Keratinocyte (primary cell): Measurements from ENCODE around the gene L1CAM. TPM values are rescaled to one million over a fixed set of nuclear protein-coding genes. Genes with fewer than 3 reads are reported as not detected.

Source experiments
- DNase-seq: peaks from one replicate; pipeline ENCODE4 v3.0.0-alpha.2; 2011; ENCODE audit warnings: low read depth, missing footprints, low spot score
- FAIRE-seq: peaks from 2 replicates; lab custom pipeline; 2011; peaks lifted over from hg19 to GRCh38; lab: Jason Lieb, UNC
- H2AFZ ChIP-seq: 2 replicates; pipeline ENCODE4 v1.6.0; 2012; ENCODE audit warnings: low read length, control low read depth, inconsistent platforms; ENCODE audit not compliant: control insufficient read depth
- H3K27ac ChIP-seq: 2 replicates; pipeline ENCODE4 v1.5.1; 2011; ENCODE audit warnings: low read length; ENCODE audit not compliant: control insufficient read depth, insufficient read depth
- H3K27me3 ChIP-seq: 3 replicates; pipeline ENCODE4 v1.6.0; 2011; ENCODE audit warnings: low read length; ENCODE audit not compliant: control insufficient read depth, insufficient read depth; ENCODE audit errors: extremely low read depth
- H3K36me3 ChIP-seq, 2 experiments: 2 replicates in 1 of 2; 3 replicates in 1 of 2; pipeline ENCODE4 v1.5.1; 2011; ENCODE audit warnings: low read length in 2 of 2, mild to moderate bottlenecking in 1 of 2; ENCODE audit not compliant: control insufficient read depth in 2 of 2, insufficient read depth in 2 of 2; ENCODE audit errors: extremely low read depth in 1 of 2
- H3K4me1 ChIP-seq: 3 replicates; pipeline ENCODE4 v1.5.1; 2011; ENCODE audit warnings: low read length; ENCODE audit not compliant: control insufficient read depth, insufficient read depth; ENCODE audit errors: extremely low read depth
- H3K4me2 ChIP-seq: 3 replicates; pipeline ENCODE4 v1.6.0; 2011; ENCODE audit warnings: low read depth, low read length; ENCODE audit not compliant: control insufficient read depth, insufficient read depth; ENCODE audit errors: extremely low read depth
- H3K4me3 ChIP-seq, 3 experiments: fragments of 200-600 bp in 1 of 3; sonication (generic) in 1 of 3; 2 replicates in 2 of 3; 3 replicates in 1 of 3; pipeline ENCODE4 v1.5.1; 2011 to 2016; ENCODE audit warnings: low read length in 3 of 3, mild to moderate bottlenecking in 3 of 3, control low read depth in 2 of 3, inconsistent platforms in 1 of 3, low read depth in 1 of 3, mixed read lengths in 1 of 3, mixed run types in 1 of 3, moderate library complexity in 1 of 3; ENCODE audit not compliant: control insufficient read depth in 2 of 3, insufficient read depth in 2 of 3; ENCODE audit errors: extremely low read depth in 1 of 3
- H3K79me2 ChIP-seq: 2 replicates; pipeline ENCODE4 v1.6.0; 2012; ENCODE audit warnings: low read length; ENCODE audit not compliant: control insufficient read depth, insufficient read depth
- H3K9ac ChIP-seq: 3 replicates; pipeline ENCODE4 v1.6.0; 2011; ENCODE audit warnings: low read length; ENCODE audit not compliant: control insufficient read depth, insufficient read depth; ENCODE audit errors: extremely low read depth
- H3K9me1 ChIP-seq: 3 replicates; pipeline ENCODE4 v1.6.0; 2011; ENCODE audit warnings: low read length; ENCODE audit not compliant: control insufficient read depth, insufficient read depth; ENCODE audit errors: extremely low read depth
- H3K9me3 ChIP-seq: 2 replicates; pipeline ENCODE4 v1.5.1; 2012; ENCODE audit warnings: low read depth, low read length; ENCODE audit not compliant: control insufficient read depth
- H4K20me1 ChIP-seq: 3 replicates; pipeline ENCODE4 v1.6.0; 2011; ENCODE audit warnings: low read length; ENCODE audit not compliant: control insufficient read depth, insufficient read depth; ENCODE audit errors: extremely low read depth
- EZH2 ChIP-seq: IDR thresholded peaks from one replicate; pipeline ENCODE4 v1.6.1; 2012; ENCODE audit warnings: inconsistent platforms, mild to moderate bottlenecking, low read length, moderate library complexity
- dilution Hi-C: fragments of 300-500 bp; cut with MboI; formaldehyde crosslinking; loops from one replicate; pipeline ENCODE4 v1.7.0; 2020; ENCODE audit warnings: low sequenced_read_pairs; ENCODE audit not compliant: extremely low pct_ligation_motif_present
- polyA plus RNA-seq, 5 experiments: library from polyadenylated mRNA; depleted of rRNA in 3 of 5; stranded (reverse) in 3 of 5; stranded (forward) in 1 of 5; unstranded in 1 of 5; fragments of >200 nt; gene quantifications; 1 replicate in 1 of 5; 2 replicates in 3 of 5; 3 replicates in 1 of 5; pipeline versions ENCODE4 v1.2.1 to v1.2.3, GENCODE V29; 2011 to 2012; ENCODE audit warnings: missing spikeins in 2 of 5, low read depth in 1 of 5, low replicate concordance in 1 of 5
- TF ChIP-seq, protein P1 (sequence below), 3 experiments: IDR thresholded peaks in 1 of 3; conservative IDR thresholded peaks in 1 of 3; optimal IDR thresholded peaks in 1 of 3; 2 replicates in 2 of 3; 3 replicates in 1 of 3; pipeline versions ENCODE3 to v1.5.1; 2011; ENCODE audit warnings: low read length in 3 of 3, mild to moderate bottlenecking in 3 of 3, moderate library complexity in 2 of 3, control low read depth in 1 of 3, inconsistent platforms in 1 of 3; ENCODE audit not compliant: insufficient read depth in 2 of 3; ENCODE audit errors: extremely low read depth in 1 of 3

Gene L1CAM
- polyA plus RNA-seq, 1 donor (not counting 4 experiments of a cell fraction or from before 2014, with no cell fraction given), result 18.2 TPM

GRCh38 chrX:153862369-153863250, 23.4 kb downstream of the L1CAM start:
- H3K36me3 ChIP-seq, result peaks cover 0 to 7% of the 10 kb centered on the region in 2 experiments
- no peak overlapping the region for H3K4me3 ChIP-seq
- no peaks in the 10 kb centered on the region for H3K4me1 ChIP-seq
- no peak overlapping the region for H2AFZ ChIP-seq
- no peaks in the 10 kb centered on the region for H4K20me1 ChIP-seq
- H3K4me2 ChIP-seq, result no peak overlapping the region
- H3K27me3 ChIP-seq, result no peaks in the 10 kb centered on the region
- no peak for DNase-seq
- H3K79me2 ChIP-seq, result no peaks in the 10 kb centered on the region
- H3K27ac ChIP-seq, result no peak overlapping the region
- no peak for FAIRE-seq
- TF ChIP-seq, protein P1, sequence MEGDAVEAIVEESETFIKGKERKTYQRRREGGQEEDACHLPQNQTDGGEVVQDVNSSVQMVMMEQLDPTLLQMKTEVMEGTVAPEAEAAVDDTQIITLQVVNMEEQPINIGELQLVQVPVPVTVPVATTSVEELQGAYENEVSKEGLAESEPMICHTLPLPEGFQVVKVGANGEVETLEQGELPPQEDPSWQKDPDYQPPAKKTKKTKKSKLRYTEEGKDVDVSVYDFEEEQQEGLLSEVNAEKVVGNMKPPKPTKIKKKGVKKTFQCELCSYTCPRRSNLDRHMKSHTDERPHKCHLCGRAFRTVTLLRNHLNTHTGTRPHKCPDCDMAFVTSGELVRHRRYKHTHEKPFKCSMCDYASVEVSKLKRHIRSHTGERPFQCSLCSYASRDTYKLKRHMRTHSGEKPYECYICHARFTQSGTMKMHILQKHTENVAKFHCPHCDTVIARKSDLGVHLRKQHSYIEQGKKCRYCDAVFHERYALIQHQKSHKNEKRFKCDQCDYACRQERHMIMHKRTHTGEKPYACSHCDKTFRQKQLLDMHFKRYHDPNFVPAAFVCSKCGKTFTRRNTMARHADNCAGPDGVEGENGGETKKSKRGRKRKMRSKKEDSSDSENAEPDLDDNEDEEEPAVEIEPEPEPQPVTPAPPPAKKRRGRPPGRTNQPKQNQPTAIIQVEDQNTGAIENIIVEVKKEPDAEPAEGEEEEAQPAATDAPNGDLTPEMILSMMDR (optimal IDR thresholded peaks at IDR 0.05 in 1 of 3, IDR thresholded peaks at IDR 0.05 in 1 of 3, conservative IDR thresholded peaks at IDR 0.05 in 1 of 3; ENCODE audit: extremely low read depth in 1 of 3, insufficient read depth in 2 of 3, low read length in 3 of 3), result no peak
- no peak for TF ChIP-seq EZH2
- dilution Hi-C loops, result no loop called here
- no peak overlapping the region for H3K9ac ChIP-seq
- no peaks in the 10 kb centered on the region for H3K9me1 ChIP-seq
- no peaks in the 10 kb centered on the region for H3K9me3 ChIP-seq

DNA sequence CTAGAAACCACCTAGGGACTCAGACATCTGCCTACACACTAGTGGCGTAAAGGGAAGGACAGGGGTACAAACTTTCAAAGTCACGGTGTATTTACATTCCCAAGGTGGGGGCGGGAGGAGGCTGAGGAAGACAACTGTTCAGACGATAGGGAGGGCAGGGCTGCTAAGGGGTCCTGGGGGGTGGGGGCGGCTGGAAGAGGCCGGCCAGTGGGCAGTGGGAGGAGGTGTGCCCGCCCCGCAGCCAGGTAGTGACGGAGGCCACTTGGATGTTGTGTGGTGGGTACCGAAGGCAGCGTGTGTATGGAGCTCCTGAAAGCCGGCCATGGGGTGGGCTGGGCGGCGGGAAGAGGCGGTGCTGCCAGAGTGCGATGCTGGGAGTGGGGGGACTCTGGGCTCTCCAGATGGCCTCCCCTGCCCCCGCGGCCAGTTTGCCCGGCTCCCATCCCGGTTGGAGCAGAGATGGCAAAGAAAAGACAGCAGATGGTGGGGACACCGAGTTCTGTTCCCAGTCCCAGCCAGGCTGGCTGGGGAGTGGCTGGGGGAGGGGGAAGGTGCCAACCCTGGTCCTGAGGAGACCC, 24.2 kb downstream of the L1CAM start:
- dilution Hi-C loops, result no loop called here

More for the DNA sequence above, 24.2 kb downstream of the L1CAM start:
- no peaks in the 10 kb centered on the region for H3K9me3 ChIP-seq
- H2AFZ ChIP-seq, result no peak overlapping the region
- no peak overlapping the region for H3K27ac ChIP-seq
- H3K4me3 ChIP-seq, result no peak overlapping the region
- no peak for DNase-seq
- H3K4me1 ChIP-seq, result no peaks in the 10 kb centered on the region
- no peak for FAIRE-seq
- H3K9ac ChIP-seq, result no peak overlapping the region
- no peak overlapping the region for H3K4me2 ChIP-seq
- no peak for TF ChIP-seq EZH2
- TF ChIP-seq, protein P1 (optimal IDR thresholded peaks at IDR 0.05 in 1 of 3, IDR thresholded peaks at IDR 0.05 in 1 of 3, conservative IDR thresholded peaks at IDR 0.05 in 1 of 3; ENCODE audit: extremely low read depth in 1 of 3, insufficient read depth in 2 of 3, low read length in 3 of 3), result no peak
- no peaks in the 10 kb centered on the region for H3K9me1 ChIP-seq
- peaks cover 0 to 6% of the 10 kb centered on the region in 2 experiments for H3K36me3 ChIP-seq
- H3K27me3 ChIP-seq, result no peaks in the 10 kb centered on the region
- no peaks in the 10 kb centered on the region for H4K20me1 ChIP-seq
- H3K79me2 ChIP-seq, result no peaks in the 10 kb centered on the region
